Measurements from ENCODE around the gene ARHGEF10L.

ARHGEF10L gene

DNA sequence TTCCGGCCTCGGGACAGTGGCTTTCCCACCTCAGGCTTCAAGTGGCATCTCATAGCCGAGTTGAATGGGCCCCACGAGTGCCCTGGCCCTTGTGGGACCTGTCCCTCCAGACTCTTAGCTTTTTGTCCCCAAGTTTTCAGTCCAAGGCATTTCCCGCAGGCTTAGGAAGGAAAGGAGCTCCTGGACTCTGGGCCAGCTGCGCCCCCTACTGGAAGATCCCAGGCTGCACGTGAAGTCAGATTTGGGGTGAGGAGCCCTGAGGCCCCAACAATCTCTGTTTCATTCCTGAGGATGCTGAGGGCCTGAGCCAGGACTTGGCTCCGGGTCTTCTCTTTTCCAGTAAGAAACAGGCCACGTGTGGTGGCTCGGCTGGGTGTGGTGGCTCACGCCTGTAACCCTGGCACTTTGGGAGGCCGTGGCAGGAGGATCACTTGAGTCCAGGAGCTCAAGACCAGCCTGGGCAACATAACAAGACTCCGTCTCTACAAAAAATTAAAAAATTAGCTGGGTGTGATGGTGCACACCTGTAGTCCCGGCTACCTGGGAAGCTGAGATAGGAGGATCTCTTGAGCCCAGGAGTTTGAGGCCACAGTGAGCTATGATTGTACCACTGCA is 67.4 kb downstream of the ARHGEF10L start:
- no peak overlapping the region for H3K4me3 Mint-ChIP-seq
- DNase-seq (ENCODE audit: low spot score in 2 of 2), result peak; percentile 46 to 55
- H3K4me1 Mint-ChIP-seq, result no peaks in the 10 kb centered on the region
- ATAC-seq (ENCODE audit: low read depth), result no peak
- no peak overlapping the region for H3K27ac Mint-ChIP-seq
- H3K36me3 Mint-ChIP-seq, result no peaks in the 10 kb centered on the region
- H3K27me3 Mint-ChIP-seq, result peaks cover 5% of the 10 kb centered on the region
- no peaks in the 10 kb centered on the region for H3K9me3 Mint-ChIP-seq

DNA sequence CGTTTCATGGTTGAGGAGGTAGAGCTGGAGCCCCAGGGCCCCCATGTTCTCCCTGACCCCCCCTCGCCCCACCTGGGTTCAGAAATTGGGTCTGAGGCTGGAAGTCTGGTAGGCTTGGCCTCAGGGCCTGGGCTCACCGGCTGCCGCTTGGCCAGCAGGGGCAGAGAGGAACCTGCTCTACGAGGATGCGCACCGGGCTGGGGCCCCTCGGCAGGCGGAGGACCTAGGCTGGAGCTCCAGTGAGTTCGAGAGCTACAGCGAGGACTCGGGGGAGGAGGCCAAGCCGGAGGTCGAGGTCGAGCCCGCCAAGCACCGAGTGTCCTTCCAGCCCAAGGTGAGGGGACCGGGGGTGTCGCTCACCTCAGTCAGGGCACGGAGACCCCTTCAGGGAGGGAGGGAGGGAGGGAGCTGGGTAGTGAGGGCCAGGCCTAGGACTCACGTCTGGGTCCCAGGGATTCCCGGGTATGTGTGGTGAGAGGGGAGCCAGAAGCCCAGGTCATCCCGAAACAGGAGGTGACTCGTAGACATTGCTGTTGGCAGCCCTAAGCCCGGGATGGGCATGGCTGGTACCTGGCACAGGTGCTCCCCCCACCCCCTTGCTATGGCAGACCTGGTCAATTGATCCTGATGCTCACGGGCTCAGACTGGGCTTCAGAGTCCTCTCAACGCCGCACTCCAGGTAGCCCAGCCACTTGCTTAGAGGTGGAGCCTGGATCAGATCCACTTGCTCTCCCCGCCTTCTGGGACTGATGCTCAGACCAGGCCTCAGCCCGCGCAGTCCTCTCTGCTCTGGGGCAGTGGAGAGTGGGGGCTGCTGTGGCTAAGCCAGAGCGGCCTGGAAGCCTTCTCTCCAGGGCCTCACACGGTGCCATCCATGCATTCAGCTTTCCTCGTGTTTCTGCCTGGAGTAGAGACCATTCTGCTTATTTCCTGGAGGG is 68.4 kb downstream of the ARHGEF10L start:
- DNase-seq (ENCODE audit: low spot score in 2 of 2), result no peak
- Mint-ChIP-seq H3K27me3 (peaks cover 4% of the 10 kb centered on the region), H3K36me3 (no peaks in the 10 kb centered on the region), H3K4me3 (no peak overlapping the region), H3K27ac (no peak overlapping the region), H3K4me1 (no peaks in the 10 kb centered on the region), H3K9me3 (no peaks in the 10 kb centered on the region)
- ATAC-seq (ENCODE audit: low read depth), result no peak

DNA sequence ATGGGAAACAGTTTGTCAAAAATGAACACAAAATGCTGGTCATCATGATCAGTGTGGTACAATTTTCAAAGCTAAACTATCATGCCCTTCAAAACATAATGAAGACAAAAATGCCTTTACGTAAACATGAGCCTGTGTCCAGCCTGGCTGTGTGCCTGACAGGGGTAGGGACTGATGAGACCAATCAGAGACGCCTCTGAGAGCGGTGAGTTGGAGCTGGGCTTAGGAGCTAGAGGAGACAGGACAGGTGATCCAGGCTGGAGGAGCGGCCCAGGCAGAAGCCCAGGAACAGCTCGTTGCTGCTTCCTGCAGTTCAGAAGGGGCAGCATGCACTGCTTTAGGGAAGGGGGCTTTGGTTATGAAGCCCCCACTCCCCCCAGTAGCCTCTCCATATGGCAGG is 70.0 kb downstream of the ARHGEF10L start:
- H3K27me3 Mint-ChIP-seq, result peaks cover 4% of the 10 kb centered on the region
- no peak overlapping the region for H3K27ac Mint-ChIP-seq
- no peak for ATAC-seq (ENCODE audit: low read depth)
- H3K4me1 Mint-ChIP-seq, result no peaks in the 10 kb centered on the region
- no peaks in the 10 kb centered on the region for H3K9me3 Mint-ChIP-seq
- H3K4me3 Mint-ChIP-seq, result no peak overlapping the region
- DNase-seq (ENCODE audit: low spot score in 2 of 2), result no peak
- H3K36me3 Mint-ChIP-seq, result no peaks in the 10 kb centered on the region

DNA sequence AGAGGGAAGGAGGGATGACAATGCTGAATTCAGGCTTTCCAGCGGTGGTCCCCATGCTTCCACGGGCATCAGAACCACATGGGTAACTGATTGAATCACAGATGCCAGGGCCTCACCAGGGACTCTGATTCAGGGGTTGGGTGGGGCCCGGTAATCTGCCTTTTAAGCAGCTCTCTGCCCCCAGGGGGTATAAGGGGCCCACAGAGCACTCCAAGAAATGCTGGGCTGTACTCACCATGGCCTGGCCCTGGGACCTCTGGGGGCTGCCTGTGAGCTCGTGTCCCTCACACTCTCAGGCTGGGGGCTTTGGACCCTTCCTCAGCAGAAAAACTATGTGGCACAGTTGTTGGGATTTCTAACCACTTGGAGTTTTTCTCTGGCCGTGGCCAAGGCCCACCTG is 70.6 kb downstream of the ARHGEF10L start:
- no peak for DNase-seq (ENCODE audit: low spot score in 2 of 2)
- Mint-ChIP-seq H3K9me3 (no peaks in the 10 kb centered on the region), H3K4me1 (no peaks in the 10 kb centered on the region), H3K36me3 (no peaks in the 10 kb centered on the region), H3K27me3 (peaks cover 4% of the 10 kb centered on the region), H3K27ac (no peak overlapping the region), H3K4me3 (no peak overlapping the region)
- no peak for ATAC-seq (ENCODE audit: low read depth)

DNA sequence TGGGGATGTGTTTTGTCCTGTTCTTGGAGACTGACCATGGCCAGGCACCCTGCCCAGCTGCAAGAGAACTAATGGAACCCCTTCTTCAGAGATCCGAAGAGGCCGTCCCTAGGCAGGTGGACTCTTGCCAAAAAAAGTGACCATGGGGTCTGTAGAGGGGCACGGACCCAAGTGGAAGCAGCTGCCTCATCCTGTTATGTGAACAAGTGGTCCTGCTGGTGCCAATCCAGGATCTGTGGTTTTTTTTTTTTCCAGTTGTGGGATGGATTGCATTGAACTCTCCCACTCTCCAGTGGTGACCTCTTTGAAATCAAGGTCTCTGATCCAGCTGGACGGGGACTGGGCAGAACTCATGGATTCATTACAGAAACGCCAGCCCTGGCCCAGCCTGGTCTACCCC is 71.2 kb downstream of the ARHGEF10L start:
- Mint-ChIP-seq H3K36me3 (no peaks in the 10 kb centered on the region), H3K4me3 (no peak overlapping the region), H3K27me3 (peaks cover 4% of the 10 kb centered on the region), H3K27ac (no peak overlapping the region), H3K9me3 (no peaks in the 10 kb centered on the region), H3K4me1 (no peaks in the 10 kb centered on the region)
- DNase-seq (ENCODE audit: low spot score in 2 of 2), result no peak
- ATAC-seq (ENCODE audit: low read depth), result no peak

DNA sequence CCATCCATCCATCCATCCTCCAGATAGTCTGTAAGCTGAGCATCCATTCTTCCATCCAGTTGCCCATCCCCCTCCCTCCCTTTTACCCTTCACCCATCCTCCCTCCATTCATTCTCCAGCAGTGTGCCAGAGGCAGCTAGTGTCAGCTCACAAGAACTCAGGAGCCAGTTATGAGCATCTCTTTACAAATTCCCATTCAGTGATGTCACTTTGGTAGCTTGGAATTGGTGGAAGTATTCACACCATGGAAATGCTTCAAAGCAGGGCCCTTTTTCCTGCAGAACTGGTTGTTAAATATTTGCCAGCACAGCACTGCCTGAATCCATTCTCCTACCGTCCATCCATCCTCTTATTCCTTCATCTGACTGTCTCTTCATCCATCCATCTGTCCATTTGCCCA is 72.5 kb downstream of the ARHGEF10L start:
- no peaks in the 10 kb centered on the region for H3K9me3 Mint-ChIP-seq
- ATAC-seq (ENCODE audit: low read depth) (no peak), DNase-seq (ENCODE audit: low spot score in 2 of 2) (no peak)
- no peaks in the 10 kb centered on the region for H3K4me1 Mint-ChIP-seq
- no peaks in the 10 kb centered on the region for H3K36me3 Mint-ChIP-seq
- peaks cover 10% of the 10 kb centered on the region for H3K27me3 Mint-ChIP-seq
- no peak overlapping the region for H3K4me3 Mint-ChIP-seq
- H3K27ac Mint-ChIP-seq, result no peak overlapping the region

DNA sequence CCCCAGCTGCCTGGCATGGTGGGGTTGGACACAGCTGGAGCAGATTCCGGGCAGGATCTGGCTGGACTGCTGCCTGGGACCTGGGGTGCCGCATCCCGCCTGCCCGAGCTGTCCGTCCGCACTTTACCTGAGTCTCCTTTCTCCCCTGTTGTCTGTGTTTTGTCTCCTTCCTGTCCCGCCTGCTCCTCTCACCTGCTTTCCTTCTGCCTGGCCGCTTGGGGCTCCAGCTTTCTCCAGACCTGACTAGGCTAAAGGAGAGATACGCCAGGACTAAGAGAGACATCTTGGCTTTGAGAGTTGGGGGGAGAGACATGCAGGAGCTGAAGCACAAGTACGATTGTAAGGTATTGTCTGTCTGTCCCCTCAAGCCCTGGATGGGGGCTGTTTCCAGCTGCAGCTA is 73.3 kb downstream of the ARHGEF10L start:
- no peaks in the 10 kb centered on the region for H3K9me3 Mint-ChIP-seq
- H3K4me3 Mint-ChIP-seq, result no peak overlapping the region
- no peaks in the 10 kb centered on the region for H3K4me1 Mint-ChIP-seq
- no peak for DNase-seq (ENCODE audit: low spot score in 2 of 2)
- H3K27me3 Mint-ChIP-seq, result peaks cover 10% of the 10 kb centered on the region
- no peaks in the 10 kb centered on the region for H3K36me3 Mint-ChIP-seq
- H3K27ac Mint-ChIP-seq, result no peak overlapping the region
- no peak for ATAC-seq (ENCODE audit: low read depth)

DNA sequence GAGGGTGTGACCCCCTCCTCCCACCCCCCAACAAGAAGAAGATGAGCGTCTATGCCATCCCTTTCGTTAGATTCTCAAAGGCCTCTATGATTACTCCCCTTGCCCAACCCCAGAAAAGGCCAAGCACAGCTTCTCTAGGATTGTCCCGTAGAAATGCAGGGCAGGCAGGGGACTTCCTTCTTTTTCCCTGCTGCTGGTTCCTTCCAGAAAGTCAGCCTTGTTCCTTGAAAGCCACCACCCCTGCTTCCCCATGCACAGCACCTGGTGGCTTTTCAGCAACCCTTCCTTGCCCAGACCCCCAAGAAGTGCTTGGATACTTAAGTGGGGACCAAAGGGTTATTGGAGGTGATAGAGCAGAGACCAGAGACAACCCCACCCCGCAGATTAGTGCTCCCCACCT is 75.1 kb downstream of the ARHGEF10L start:
- peaks cover 1% of the 10 kb centered on the region for H3K36me3 Mint-ChIP-seq
- H3K4me3 Mint-ChIP-seq, result no peak overlapping the region
- H3K27me3 Mint-ChIP-seq, result peaks cover 16% of the 10 kb centered on the region
- DNase-seq (ENCODE audit: low spot score in 2 of 2) (no peak), ATAC-seq (ENCODE audit: low read depth) (no peak)
- H3K9me3 Mint-ChIP-seq, result no peaks in the 10 kb centered on the region
- no peaks in the 10 kb centered on the region for H3K4me1 Mint-ChIP-seq
- no peak overlapping the region for H3K27ac Mint-ChIP-seq

DNA sequence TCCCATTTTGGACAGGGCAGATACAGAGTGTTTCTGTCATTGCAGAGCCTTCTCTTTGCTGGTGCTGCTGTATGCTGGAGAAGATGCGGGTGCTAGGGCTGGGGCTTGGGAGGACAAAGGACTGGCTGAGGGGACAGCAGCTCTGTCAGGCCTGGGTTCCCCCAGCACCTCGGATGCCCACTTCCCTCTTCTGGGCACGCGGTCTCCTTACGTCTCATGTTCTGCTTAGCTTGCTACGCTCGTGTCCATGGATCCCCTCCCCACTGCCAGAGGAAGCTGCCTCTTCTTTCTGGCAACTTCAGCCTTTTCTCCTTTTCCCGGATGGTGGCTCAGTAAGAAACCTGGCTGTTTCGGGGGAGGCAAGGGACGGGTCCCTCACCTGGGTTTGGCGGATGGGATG is 75.7 kb downstream of the ARHGEF10L start:
- ATAC-seq (ENCODE audit: low read depth), result no peak
- Mint-ChIP-seq H3K4me1 (no peaks in the 10 kb centered on the region), H3K27me3 (peaks cover 17% of the 10 kb centered on the region), H3K27ac (no peak overlapping the region), H3K4me3 (no peak overlapping the region), H3K36me3 (peaks cover 1% of the 10 kb centered on the region), H3K9me3 (no peaks in the 10 kb centered on the region)
- no peak for DNase-seq (ENCODE audit: low spot score in 2 of 2)

DNA sequence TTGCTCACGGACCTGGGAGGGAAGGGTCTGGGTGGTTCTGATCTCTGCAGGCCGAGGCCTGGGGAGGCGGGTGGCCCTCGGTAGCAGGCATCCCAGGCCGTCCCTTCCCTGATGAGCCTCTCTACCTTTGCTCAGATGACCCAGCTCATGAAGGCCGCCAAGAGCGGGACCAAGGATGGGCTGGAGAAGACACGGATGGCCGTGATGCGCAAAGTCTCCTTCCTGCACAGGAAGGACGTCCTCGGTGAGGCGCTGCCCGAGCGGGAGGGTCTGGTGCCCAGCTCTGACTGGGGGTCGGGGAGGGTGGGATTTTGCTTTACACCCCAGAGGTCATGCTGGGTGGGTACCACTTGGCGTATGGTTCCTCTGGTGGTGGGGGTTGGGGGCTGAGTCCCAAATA is 76.5 kb downstream of the ARHGEF10L start:
- Mint-ChIP-seq H3K27ac (no peak overlapping the region), H3K4me3 (no peak overlapping the region), H3K27me3 (peaks cover 20% of the 10 kb centered on the region), H3K36me3 (peaks cover 1% of the 10 kb centered on the region), H3K9me3 (no peaks in the 10 kb centered on the region), H3K4me1 (no peaks in the 10 kb centered on the region)
- no peak for ATAC-seq (ENCODE audit: low read depth)
- DNase-seq (ENCODE audit: low spot score in 2 of 2), result no peak

DNA sequence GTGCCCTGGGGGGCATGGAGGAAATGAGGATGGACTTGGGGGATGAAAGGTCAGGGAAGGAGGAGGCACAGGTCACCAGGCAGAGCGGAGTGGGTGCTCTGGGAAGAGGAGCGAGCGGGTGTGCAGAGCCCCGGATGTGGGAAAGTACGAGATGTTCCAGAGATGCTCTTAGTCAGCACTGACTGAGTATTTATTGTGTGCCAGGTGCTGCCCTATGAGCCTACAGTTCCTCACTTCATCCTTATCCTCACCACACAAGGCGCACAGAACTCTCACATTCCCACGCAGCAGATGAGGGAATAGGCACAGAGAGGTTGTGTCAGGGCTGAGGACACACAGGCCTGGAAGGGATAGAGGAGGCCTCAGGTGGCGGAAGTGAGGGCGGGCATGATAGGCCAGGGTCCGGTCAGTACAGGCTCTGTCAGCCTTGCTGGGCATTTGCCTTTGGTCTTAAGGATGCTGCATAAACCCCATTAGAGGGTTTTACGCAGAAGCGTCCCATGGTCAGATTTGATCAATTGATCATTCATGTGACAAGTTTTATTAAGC is 77.3 kb downstream of the ARHGEF10L start:
- ATAC-seq (ENCODE audit: low read depth) (no peak), DNase-seq (ENCODE audit: low spot score in 2 of 2) (no peak)
- Mint-ChIP-seq H3K27ac (no peak overlapping the region), H3K4me3 (no peak overlapping the region), H3K27me3 (peaks cover 20% of the 10 kb centered on the region), H3K36me3 (peaks cover 1% of the 10 kb centered on the region), H3K4me1 (no peaks in the 10 kb centered on the region), H3K9me3 (no peaks in the 10 kb centered on the region)

DNA sequence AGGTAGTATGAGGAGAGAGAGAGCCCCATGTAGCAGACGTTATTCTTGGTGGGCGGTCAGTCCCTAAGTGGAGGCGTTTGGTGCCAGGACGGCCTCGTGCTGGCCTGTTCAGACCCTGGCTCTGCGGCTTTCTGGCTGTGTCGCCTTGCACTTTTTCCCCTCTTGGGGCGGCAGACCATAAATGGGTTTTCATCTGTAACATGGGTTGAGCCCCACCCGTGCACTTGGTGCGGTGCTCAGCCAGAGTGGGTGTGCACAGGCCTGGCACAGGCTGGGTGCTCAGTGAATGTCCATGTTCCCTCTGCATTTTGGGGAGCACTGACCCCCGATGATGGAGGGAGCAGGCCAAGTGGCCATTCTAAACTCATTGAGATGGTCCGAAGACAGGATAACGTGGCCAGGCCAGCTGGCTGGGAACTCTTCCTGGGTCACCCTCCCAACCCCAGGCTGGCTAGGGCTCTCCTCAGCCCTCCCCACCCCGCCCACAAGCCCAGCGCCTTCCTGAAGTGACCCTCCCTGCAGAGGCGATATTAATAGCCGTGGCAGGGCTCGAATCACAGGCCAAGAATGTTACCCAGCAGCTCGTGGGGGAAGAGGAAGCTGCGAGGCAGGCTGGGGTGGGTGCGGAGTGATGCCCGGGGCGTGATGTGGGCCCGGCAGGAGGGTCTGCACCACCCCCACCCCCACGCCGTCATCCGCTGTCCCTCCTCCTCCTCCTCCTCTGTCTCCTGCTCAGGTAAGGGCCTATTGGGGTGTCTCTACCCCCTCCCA is 78.5 kb downstream of the ARHGEF10L start:
- Mint-ChIP-seq H3K27me3 (peaks cover 17% of the 10 kb centered on the region), H3K36me3 (peaks cover 1% of the 10 kb centered on the region), H3K4me1 (no peaks in the 10 kb centered on the region), H3K4me3 (no peak overlapping the region), H3K9me3 (no peaks in the 10 kb centered on the region), H3K27ac (no peak overlapping the region)
- ATAC-seq (ENCODE audit: low read depth), result no peak
- no peak for DNase-seq (ENCODE audit: low spot score in 2 of 2)

DNA sequence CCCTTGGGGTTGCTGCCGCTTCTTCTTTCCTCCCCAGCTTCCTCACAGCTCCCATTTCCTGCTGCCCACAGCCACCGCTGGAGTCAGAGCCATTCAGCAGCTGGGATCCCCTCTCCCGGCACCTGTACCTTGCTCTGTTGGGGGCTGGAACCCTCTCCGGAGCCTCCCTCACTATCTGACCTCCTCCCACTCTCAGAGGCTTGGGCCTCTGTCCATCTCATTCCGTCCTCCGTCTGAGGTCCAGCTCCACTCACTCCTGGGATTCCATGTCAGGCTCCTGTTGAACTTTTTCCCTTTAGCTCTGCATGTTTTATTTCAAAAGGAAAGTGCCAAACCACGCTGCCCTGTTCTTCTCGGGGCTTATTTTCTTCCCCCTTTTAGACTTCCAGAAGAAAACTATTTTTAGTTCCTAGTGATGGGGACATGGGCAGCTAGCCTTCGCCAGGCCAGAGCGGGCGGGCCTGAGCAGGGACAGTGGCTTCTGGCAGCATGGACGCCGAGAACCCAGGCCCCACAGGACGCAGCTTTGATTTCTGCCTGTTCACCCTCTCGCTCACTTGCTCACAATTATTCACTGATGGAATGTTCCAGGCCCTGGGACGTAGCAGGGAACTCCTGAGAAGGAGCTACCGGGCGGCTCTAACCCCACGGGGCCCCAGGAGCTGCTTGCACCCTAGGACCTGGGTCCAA is 79.2 kb downstream of the ARHGEF10L start:
- Mint-ChIP-seq H3K4me1 (no peaks in the 10 kb centered on the region), H3K27ac (no peak overlapping the region), H3K36me3 (peaks cover 1% of the 10 kb centered on the region), H3K4me3 (no peak overlapping the region), H3K9me3 (no peaks in the 10 kb centered on the region), H3K27me3 (peaks cover 17% of the 10 kb centered on the region)
- no peak for DNase-seq (ENCODE audit: low spot score in 2 of 2)
- ATAC-seq (ENCODE audit: low read depth), result no peak

Data from memory B cell (primary cell).